Hematopoietic multipotent progenitor cell (in vitro differentiated cells): ENCODE measurements around the gene LDAH. TPM values are rescaled to one million over a fixed set of nuclear protein-coding genes. Genes with fewer than 3 reads are reported as not detected.

ENCODE experiments used
- DNase-seq, 3 donors: peaks; one replicate each; pipeline ENCODE4 v3.0.0-alpha.2; 2011 to 2015; ENCODE audit warnings: low read depth in 2 of 3, low spot score in 2 of 3
- total RNA-seq: library from RNA; depleted of rRNA; stranded (reverse); fragments of >200 nt; gene quantifications from one replicate; pipeline ENCODE4 v1.2.3, GENCODE V29; 2012

The LDAH gene
- total RNA-seq, 1 donor, result 13.7 TPM

DNA sequence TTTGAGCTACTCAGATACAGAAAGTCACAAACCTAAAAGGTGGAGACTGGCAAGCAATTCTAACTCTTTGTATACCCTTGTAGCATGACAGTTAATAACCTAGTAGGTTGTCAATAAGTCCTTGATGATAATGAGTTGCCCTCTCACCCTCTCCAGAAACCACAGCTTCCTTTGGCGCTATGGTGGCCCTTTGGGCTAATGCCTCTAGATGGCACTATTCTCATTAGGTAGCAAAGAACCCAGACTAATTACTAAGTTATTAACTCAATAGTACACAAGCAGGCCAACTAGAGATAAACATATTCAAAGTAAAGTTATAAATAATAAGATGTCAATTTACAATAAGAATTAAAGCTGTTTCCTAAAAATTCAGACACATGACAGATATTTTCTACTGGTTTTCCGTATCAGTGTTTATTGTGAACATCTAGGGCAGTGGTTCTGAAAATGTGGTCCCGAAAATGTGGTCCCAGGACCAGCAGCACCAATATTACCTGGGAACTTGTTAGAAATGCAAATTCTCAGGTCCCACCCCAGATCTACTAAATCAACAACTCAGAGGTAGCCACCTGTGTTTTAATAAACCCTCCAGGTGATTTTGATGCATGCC is 41.1 kb downstream of the LDAH start:
- peak in 2 of 3 donors; percentile 3 to 21 for DNase-seq

DNA sequence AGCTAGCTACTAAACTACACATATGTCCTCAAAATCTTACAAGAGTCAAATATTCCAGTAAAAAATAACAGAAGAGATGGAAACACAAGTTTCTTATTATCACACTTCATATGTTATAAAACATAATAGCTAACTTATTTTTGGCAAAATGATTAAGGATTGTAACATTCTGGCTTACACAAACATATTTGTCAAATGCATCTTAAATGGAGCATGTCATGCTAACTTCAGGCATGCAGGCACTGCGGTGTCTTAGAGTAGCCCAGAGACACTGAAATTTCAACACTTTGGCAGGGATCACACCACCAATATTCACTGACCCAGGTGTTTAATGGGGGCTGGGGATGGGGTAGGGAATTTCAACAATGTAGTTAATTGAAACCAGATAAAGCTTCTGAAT is 51.6 kb downstream of the LDAH start:
- DNase-seq, result no peak

DNA sequence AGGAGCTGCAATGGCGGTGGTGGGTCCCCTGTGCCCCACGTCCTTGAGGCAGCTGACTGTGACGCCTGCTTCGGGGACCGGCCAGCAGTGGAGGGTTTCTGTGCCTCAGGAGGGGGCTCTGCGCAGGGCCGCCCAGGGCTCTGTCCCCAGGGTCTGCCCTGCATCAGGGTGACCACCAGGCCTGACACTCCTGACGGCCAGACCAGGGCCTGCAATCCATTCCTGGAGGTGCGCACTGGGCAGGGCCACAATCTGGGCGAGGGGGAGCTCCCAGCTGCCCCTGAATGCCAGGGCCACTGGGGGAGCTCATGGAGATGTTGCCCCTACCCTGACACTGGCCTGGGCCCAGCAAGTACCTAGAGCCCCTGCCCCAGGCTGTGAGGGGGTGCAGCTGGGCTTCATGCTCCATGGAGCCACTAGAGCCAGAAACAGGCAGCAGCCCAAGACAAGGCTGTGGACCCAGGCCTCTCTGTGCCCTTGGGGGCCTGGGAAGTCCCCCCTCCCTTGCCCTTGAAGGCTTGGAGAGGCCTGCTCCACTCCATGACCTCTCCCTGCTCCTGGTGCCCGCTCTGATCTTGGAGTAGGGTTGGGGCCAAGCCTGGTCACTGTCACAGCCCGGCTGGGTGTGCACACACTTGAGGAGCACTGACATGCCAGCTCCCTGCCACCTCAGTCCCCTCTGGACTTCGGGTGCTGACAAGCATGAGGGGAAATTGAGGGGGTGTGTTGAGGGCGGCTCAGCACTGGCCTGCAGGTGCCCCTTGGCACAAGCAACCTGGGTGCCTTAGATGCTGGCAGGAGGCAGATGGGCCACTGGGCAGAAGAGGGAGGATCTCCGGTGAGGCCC is 55.9 kb downstream of the LDAH start:
- no peak for DNase-seq

DNA sequence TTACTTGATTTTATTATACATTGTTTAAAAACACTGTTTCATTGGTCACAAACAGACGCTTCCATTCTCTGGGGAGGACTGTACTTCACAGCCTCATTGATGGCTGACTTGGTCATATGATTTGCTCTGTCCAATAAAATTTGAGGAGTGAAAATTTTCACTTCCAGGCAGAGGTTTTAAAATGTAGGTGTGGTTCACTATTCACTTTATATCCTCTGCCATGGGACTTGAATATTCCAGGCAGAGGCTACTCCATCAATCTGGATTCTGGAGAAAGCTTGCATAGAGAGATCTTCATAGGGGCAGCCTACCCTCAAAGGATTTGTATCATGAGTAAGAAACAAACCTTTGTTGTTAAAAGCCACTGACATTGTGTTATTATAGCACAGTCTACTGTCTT is 56.7 kb downstream of the LDAH start:
- no peak for DNase-seq

DNA sequence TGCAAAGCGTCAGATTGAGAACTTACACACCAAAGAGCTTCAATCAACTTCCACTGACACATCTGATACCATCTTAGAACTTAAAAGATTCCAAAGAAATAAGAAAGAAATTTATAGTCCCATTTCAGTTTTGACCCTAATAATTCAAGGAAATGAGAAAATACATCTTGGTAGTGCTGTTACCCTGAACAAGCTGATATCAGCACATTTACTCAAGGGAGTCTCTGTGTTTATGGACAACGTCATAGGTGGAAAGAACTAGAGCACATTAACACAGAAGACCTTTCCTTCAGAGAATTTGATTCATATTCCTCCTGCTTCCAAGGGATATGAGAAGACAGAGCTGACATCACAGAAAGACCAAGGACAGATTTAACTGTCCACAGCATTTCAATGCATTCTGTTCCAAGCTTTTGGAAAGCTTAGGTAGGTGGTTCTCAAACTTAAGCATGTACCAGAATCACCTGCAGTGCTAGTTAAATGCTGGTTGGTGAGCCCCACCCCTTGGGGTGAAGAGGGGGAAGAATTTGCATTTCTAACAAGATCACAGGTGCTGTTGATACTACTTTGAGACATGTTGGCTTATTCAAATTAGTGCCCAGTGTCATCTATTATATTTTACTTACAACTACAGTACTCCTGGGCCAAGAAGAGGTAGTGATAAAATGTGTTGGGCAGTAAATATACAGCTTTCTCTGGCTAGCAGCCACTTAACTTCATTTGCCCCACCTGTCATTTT is 59.8 kb downstream of the LDAH start:
- no peak for DNase-seq

GRCh38 chr2:20759487-20759886 is 63.4 kb downstream of the LDAH start:
- no peak for DNase-seq

- no peak for DNase-seq
Measured at GRCh38 chr2:20758997-20759396, 63.9 kb downstream of the LDAH start.

GRCh38 chr2:20757405-20758090 is 65.4 kb downstream of the LDAH start:
- no peak for DNase-seq

DNA sequence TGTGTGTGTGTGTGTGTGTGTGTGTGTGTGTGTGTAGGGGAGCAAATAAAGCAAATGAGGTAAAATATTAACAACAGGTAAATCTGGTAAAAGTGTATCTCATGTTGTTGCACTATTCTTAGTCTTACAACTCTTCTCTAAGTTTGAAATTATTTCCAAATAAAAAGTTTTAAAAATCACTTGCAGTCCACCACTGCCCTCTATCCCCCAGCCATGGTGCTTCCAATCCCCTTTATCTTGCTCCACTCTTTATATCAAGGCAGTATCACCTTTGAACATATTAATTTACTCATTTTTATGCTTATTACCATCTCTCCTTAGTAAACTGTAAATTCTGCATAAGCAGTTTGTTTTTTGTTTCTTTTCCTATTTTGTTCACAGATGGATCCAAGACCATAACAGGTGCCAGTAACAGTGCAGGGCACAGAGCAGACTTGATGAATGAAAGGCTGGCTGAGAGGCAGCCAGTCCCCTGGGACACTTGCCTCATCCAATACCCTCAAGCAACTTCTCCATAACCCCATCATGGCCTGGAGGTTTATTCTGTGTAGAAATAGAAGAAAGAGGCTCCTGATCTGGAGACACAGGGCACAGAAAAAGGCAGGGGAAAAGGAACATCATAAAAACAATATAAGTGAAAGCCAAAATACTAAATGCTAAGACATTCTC is 67.6 kb downstream of the LDAH start:
- peak in 2 of 3 donors; percentile 3 to 29 for DNase-seq

DNA sequence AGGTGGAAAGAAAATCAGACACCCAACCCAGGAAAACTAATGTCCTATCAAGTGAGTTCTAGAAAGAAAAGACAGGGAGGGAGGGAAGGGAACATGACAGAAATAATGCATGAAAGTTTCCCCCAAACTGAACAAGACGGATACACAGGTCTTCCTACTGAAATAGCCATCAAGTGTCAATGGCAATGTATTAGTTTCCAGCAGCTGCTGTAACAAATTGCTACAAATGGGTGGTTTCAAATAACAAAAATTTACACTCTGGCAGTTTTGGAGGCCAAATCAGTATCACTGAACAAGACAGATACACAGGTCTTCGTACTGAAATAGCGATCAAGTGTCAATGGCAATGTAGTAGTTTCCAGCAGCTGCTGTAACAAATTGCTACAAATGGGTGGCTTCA is 70.6 kb downstream of the LDAH start:
- DNase-seq, result no peak

- DNase-seq, result no peak
Measured at GRCh38 chr2:20747317-20747716, 75.6 kb downstream of the LDAH start.

GRCh38 chr2:20745924-20746555 is 76.9 kb downstream of the LDAH start:
- no peak for DNase-seq

DNA sequence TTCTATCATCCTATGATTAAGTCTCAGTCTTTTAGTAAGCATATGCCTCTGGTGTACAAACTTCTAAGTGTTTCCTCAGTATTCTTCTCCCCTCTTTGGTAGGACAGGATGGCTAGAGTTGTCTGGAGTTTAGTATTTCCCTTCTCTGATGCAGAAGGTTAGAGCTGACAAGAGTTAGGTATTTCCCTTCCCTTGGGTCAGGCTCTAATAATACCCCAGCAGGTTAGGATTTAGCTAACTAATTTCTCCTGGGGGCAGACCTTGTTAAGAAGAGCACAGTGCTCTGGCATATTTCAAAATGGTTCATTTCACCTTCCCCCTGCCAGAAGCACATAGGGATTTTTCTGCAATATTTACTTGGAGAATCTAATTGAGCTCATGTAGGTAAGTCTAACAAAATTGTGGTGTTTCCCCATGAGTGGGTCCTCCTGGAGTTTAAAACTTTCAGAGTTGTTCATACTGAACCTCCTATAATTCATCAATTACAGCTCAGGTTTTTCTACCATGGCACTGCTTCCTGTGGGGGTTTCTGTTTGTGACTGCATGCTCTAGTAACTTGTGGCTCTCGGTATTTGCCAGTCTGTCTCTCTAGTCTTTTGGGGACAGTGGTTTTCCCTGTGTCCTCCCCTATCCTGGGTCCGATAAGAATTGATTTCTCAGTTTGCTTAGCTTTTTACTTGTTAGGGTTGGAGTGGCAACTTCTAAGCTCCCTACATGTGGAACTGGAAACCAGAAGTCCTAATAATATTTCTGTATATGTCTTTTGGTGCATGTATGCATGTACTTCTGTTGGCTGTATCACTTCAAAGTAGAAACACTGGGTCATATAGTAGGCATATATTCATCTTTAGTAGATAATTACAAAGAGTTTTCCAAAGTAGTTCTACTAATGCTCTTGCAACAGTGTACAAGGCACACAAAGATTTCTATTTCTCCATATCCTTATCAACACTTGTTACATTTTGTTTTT is 78.2 kb downstream of the LDAH start:
- no peak for DNase-seq

DNA sequence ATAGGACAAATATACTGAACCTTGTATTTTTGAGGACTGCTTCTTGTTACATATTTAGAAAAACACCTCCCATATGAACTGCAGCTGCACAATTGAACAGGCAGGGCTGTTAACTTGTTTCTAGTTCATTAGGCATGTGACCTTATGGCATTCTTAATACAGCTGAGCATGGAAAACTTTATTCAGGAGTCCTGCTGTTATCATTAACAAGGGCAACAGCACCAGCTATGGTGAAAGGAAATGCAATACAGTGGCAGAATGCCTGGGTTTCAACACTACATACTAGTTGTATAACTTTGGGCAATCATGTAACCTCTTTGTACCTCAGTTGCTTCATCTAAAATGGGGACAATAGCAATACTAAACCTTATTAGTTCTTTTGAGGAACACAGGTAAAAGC is 84.1 kb downstream of the LDAH start:
- DNase-seq, result no peak

DNA sequence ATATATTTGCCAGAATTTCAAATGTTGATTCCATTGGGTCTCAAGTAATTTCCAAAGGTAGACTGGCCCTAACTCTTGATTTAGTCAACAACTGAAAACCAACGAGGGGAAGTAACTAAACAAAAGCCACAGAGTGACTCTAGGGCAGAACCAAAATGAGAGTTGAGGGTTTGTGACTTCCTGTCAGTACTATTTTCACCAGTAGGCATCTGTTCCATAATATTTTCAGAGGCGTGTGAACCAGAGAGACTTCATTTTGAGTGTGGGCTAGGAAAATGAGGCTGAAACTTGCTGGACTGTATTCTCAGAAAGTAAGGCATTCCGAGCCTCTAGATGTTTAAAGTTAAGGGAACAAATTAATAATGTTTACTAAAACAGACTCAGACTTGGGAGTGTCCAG is 85.4 kb downstream of the LDAH start:
- peak in 1 of 3 donors; percentile 53 for DNase-seq

- DNase-seq, result peak in 2 of 3 donors; percentile 37 to 66
Measured at GRCh38 chr2:20728114-20728758, 94.7 kb downstream of the LDAH start.

DNA sequence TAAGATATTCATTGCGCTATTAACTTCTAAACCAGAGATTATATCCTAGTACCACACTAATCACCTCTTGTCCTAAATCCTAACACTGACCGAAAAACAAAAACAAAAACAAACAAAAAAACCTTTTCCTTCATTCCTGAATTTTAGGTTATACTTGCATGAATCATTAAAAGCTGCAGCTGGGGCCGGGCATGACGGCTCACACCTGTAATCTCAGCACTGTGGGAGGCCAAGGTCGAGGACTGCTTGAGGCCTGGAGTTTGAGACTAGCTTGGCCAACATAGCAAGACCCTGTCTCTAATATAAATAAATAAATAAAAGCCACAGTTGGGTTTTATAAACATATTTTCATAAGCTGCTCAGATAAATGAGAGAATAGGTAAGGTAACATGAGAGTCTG is 96.0 kb downstream of the LDAH start:
- no peak for DNase-seq

DNA sequence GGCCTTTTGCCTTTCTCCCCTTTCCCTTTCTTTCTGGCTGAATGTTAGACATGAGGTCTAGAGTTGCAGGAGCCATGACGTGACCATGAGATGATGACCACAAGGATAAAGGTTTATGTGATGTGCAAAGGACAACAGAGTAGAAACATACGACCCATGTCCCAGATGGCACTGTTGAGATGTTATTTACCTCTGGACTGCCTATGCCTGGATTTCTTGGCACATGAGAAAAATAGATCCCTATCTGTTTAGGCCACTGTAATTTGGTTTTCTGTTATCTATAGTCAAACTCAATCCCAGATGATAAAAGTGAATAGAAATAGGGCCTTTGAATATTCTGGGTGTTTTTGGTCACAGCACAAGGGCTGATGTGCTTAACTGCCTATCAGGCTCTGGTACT is 97.1 kb downstream of the LDAH start:
- no peak for DNase-seq
